ENCODE data around the gene DEK.

GRCh38 chr6:18243302-18243893 lies 20.9 kb downstream of the DEK start:
- TF ChIP-seq CTCF (IDR thresholded peaks at IDR 0.05; ENCODE audit: low read depth, low read length, poor library complexity, severe bottlenecking) (no peak), EZH2phosphoT487 (IDR thresholded peaks at IDR 0.05; ENCODE audit: borderline replicate concordance, low read length) (no peak)

All from DOHH2 (cell line).